ENCODE measurements around the gene P2RY8.
"Not testable (repeated sequence)": the region's sequence is repeated elsewhere in the genome, so short reads cannot be mapped to it uniquely, and the experiment has no call there.

DNA sequence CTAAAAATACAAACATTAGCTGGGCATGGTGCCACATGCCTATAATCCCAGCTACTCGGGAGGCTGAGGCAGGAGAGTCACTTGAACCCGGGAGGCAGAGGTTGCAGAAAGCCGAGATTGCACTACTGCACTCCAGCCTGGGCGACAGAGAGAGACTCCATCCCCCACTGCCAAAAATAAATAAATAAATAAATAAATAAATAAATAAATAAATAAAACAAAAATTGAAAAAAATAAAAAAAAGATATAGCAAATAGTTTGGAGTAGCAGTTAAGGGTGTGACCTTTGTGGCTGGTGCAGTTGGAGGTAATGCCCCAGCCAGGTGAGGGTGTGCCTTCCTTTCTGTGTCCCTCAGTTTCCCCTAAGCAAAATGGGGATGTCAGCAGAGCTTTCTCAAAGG, 14.1 kb downstream of the P2RY8 start:
- not testable (repeated sequence) for TF ChIP-seq EP300, POLR2AphosphoS5 (IDR thresholded peaks at IDR 0.05)
- TF ChIP-seq, protein P1, sequence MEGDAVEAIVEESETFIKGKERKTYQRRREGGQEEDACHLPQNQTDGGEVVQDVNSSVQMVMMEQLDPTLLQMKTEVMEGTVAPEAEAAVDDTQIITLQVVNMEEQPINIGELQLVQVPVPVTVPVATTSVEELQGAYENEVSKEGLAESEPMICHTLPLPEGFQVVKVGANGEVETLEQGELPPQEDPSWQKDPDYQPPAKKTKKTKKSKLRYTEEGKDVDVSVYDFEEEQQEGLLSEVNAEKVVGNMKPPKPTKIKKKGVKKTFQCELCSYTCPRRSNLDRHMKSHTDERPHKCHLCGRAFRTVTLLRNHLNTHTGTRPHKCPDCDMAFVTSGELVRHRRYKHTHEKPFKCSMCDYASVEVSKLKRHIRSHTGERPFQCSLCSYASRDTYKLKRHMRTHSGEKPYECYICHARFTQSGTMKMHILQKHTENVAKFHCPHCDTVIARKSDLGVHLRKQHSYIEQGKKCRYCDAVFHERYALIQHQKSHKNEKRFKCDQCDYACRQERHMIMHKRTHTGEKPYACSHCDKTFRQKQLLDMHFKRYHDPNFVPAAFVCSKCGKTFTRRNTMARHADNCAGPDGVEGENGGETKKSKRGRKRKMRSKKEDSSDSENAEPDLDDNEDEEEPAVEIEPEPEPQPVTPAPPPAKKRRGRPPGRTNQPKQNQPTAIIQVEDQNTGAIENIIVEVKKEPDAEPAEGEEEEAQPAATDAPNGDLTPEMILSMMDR (IDR thresholded peaks at IDR 0.05) = not testable (repeated sequence)

Measured in upper lobe of left lung (tissue), 4 donors.